ENCODE measurements around the gene TMEM258. TPM values are rescaled to one million over a fixed set of nuclear protein-coding genes. Genes with fewer than 3 reads are reported as not detected.
A peak's percentile ranks its signal among the peaks of the same experiment; 100 is the strongest.

The TMEM258 gene
- total and polyA plus RNA-seq, 4 donors = 31.0 to 136 (median 98.7) TPM

GRCh38 chr11:61791737-61792309, 576 bp downstream of the TMEM258 start:
- peak overlapping the region; percentile 96 to 99 for H3K9ac ChIP-seq (ENCODE audit: low read depth in 1 of 2, low read length in 2 of 2)
- peak; percentile 65 for DNase-seq (ENCODE audit: low spot score)
- H3K4me3 ChIP-seq (ENCODE audit: low read depth in 1 of 3, low read length in 3 of 3) = peak overlapping the region; percentile 71 to 98 (median 91)
- TF ChIP-seq EGR1 (IDR thresholded peaks at IDR 0.05; ENCODE audit: low read depth in 2 of 2) (no peak), YY1 (IDR thresholded peaks at IDR 0.05) (no peak), REST (IDR thresholded peaks at IDR 0.05) (no peak), RXRA (IDR thresholded peaks at IDR 0.05) (no peak), FOXA1 (IDR thresholded peaks at IDR 0.05) (no peak), CTCF (IDR thresholded peaks at IDR 0.05; ENCODE audit: low read depth, low read length, missing input control) (no peak), ATF3 (IDR thresholded peaks at IDR 0.05) (no peak)
- 4% methylated on average over 14 of the region's 14 CpGs for WGBS
- H3K27me3 ChIP-seq (ENCODE audit: control insufficient read depth in 4 of 4, insufficient read depth in 4 of 4, low read length in 3 of 4) = no peaks in the 10 kb centered on the region
- H3K27ac ChIP-seq (ENCODE audit: low read depth in 1 of 2, low read length in 2 of 2) = peak overlapping the region; percentile 93 to 98
- H3K4me1 ChIP-seq (ENCODE audit: control insufficient read depth in 4 of 4, insufficient read depth in 4 of 4, low read length in 3 of 4) = peaks cover 0 to 16% (median 15%) of the 10 kb centered on the region in 4 donors
- H3K9me3 ChIP-seq (ENCODE audit: control insufficient read depth in 4 of 4, low read length in 3 of 4) = no peaks in the 10 kb centered on the region
- peaks cover 10 to 33% (median 20%) of the 10 kb centered on the region in 4 donors for H3K36me3 ChIP-seq (ENCODE audit: control insufficient read depth in 4 of 4, insufficient read depth in 3 of 4, low read depth in 1 of 4, low read length in 3 of 4)

GRCh38 chr11:61787928-61788491, 4.4 kb downstream of the TMEM258 start:
- Histone ChIP-seq H3K9ac (ENCODE audit: low read depth in 1 of 2, low read length in 2 of 2) (no peak overlapping the region), H3K27me3 (ENCODE audit: control insufficient read depth in 4 of 4, insufficient read depth in 4 of 4, low read length in 3 of 4) (no peaks in the 10 kb centered on the region), H3K27ac (ENCODE audit: low read depth in 1 of 2, low read length in 2 of 2) (no peak overlapping the region), H3K4me1 (ENCODE audit: control insufficient read depth in 4 of 4, insufficient read depth in 4 of 4, low read length in 3 of 4) (peaks cover 0 to 8% (median 7%) of the 10 kb centered on the region in 4 donors), H3K36me3 (ENCODE audit: control insufficient read depth in 4 of 4, insufficient read depth in 3 of 4, low read depth in 1 of 4, low read length in 3 of 4) (peaks cover 15 to 69% (median 32%) of the 10 kb centered on the region in 4 donors), H3K4me3 (ENCODE audit: low read depth in 1 of 3, low read length in 3 of 3) (no peak overlapping the region), H3K9me3 (ENCODE audit: control insufficient read depth in 4 of 4, low read length in 3 of 4) (no peaks in the 10 kb centered on the region)
- TF ChIP-seq RAD21 (IDR thresholded peaks at IDR 0.05) = peak; percentile 50 to 72
- TF ChIP-seq CTCF (IDR thresholded peaks at IDR 0.05; ENCODE audit: low read depth, low read length, missing input control) = peak; percentile 24
- no peak for TF ChIP-seq TAF1 (conservative IDR thresholded peaks at IDR 0.05)
- TF ChIP-seq NR2F2 (IDR thresholded peaks at IDR 0.05) = no peak
- no peak for DNase-seq (ENCODE audit: low spot score)
- WGBS = 64% methylated on average over 9 of the region's 9 CpGs
